ENCODE measurements around the gene INPP5A.
"Not testable (repeated sequence)": the region's sequence is repeated elsewhere in the genome, so short reads cannot be mapped to it uniquely, and the experiment has no call there.

Gene INPP5A

GRCh38 chr10:132504501-132505272 lies 32.9 kb upstream of the INPP5A start:
- DNase-seq, result no peak

- DNase-seq, result not testable (repeated sequence)
Observed at GRCh38 chr10:132505546-132505945, 32.0 kb upstream of the INPP5A start.

GRCh38 chr10:132506711-132507408 lies 30.7 kb upstream of the INPP5A start:
- DNase-seq, result no peak

GRCh38 chr10:132507409-132507955 lies 30.1 kb upstream of the INPP5A start:
- DNase-seq, result no peak

GRCh38 chr10:132507956-132508490 lies 29.6 kb upstream of the INPP5A start:
- no peak for DNase-seq

- no peak for DNase-seq
Observed at GRCh38 chr10:132508581-132509443, 28.8 kb upstream of the INPP5A start.

GRCh38 chr10:132509506-132510173 lies 27.9 kb upstream of the INPP5A start:
- no peak for DNase-seq

GRCh38 chr10:132510174-132510611 lies 27.4 kb upstream of the INPP5A start:
- DNase-seq, result no peak

GRCh38 chr10:132511121-132512051 lies 26.2 kb upstream of the INPP5A start:
- DNase-seq, result no peak

- no peak for DNase-seq
Observed at GRCh38 chr10:132512052-132512442, 25.5 kb upstream of the INPP5A start.

- no peak for DNase-seq
Observed at GRCh38 chr10:132512693-132513345, 24.8 kb upstream of the INPP5A start.

GRCh38 chr10:132514821-132515520 lies 22.6 kb upstream of the INPP5A start:
- no peak for DNase-seq

GRCh38 chr10:132515811-132516726 lies 21.5 kb upstream of the INPP5A start:
- DNase-seq, result no peak

- no peak for DNase-seq
Observed at GRCh38 chr10:132516771-132517725, 20.5 kb upstream of the INPP5A start.

GRCh38 chr10:132517951-132518521 lies 19.6 kb upstream of the INPP5A start:
- no peak for DNase-seq

GRCh38 chr10:132518572-132519381 lies 18.8 kb upstream of the INPP5A start:
- no peak for DNase-seq

Data from activated CD4-positive, alpha-beta T cell treated with anti-CD3 and anti-CD28 coated beads, Interleukin-2, amount 50 U/mL, for 16 hours (primary cell).